OCI-LY7 (cell line): ENCODE measurements around the gene ARID5B.

ENCODE experiments used
- CTCF ChIP-seq: fragments of 200-600 bp; sonication (generic); conservative IDR thresholded peaks from 2 replicates; pipeline ENCODE4 v1.5.1; 2014; ENCODE audit warnings: mild to moderate bottlenecking, antibody characterized with exemption, low read length, moderate library complexity, mixed read lengths
- EZH2phosphoT487 ChIP-seq: fragments of 200-600 bp; sonication (generic); IDR thresholded peaks from 2 replicates; pipeline ENCODE4 v1.6.1; 2018; ENCODE audit warnings: low read depth, borderline replicate concordance, mild to moderate bottlenecking, mixed run types, antibody characterized with exemption, low read length, moderate library complexity, mixed read lengths

- TF ChIP-seq CTCF (no peak), EZH2phosphoT487 (no peak)
Observed at GRCh38 chr10:61960396-61961120, 59.1 kb downstream of the ARID5B start.
